ENCODE data around the gene SBSN.

- TF ChIP-seq HDGF (IDR thresholded peaks at IDR 0.05): no peak
- TF ChIP-seq ZNF207 (IDR thresholded peaks at IDR 0.05; ENCODE audit: borderline replicate concordance): no peak
- TF ChIP-seq NR2F1 (conservative IDR thresholded peaks at IDR 0.05): no peak
- TF ChIP-seq EGR1 (IDR thresholded peaks at IDR 0.05; ENCODE audit: borderline replicate concordance in 1 of 2, low read depth in 2 of 2, low read length in 2 of 2): no peak
- no peak for TF ChIP-seq CTCF (IDR thresholded peaks at IDR 0.05 in 2 of 3, conservative IDR thresholded peaks at IDR 0.05 in 1 of 3; ENCODE audit: control insufficient read depth in 2 of 3, extremely low read depth in 1 of 3, insufficient read depth in 1 of 3, low read depth in 3 of 3, low read length in 3 of 3)
- TF ChIP-seq PRDM15 (CRISPR knock-in tag; IDR thresholded peaks at IDR 0.05): no peak
- no peak for TF ChIP-seq FOXK2 (IDR thresholded peaks at IDR 0.05)
- TF ChIP-seq TAF1 (IDR thresholded peaks at IDR 0.05; ENCODE audit: borderline replicate concordance, low read depth, low read length): no peak
- TF ChIP-seq ATF3 (IDR thresholded peaks at IDR 0.05; ENCODE audit: borderline replicate concordance, extremely low read depth, low read depth, low read length): no peak
- no peak for TF ChIP-seq JUNB (IDR thresholded peaks at IDR 0.05)
- TF ChIP-seq YY1 (IDR thresholded peaks at IDR 0.05; ENCODE audit: low read depth, low read length): no peak
- no peak for TF ChIP-seq SP1 (IDR thresholded peaks at IDR 0.05; ENCODE audit: low read depth, low read length)
- TF ChIP-seq BRCA1 (IDR thresholded peaks at IDR 0.05; ENCODE audit: low read depth, low read length): no peak
- no peak for TF ChIP-seq POLR2A (IDR thresholded peaks at IDR 0.05; ENCODE audit: low read depth, low read length)
Measured at GRCh38 chr19:35510626-35510964, 17.5 kb downstream of the SBSN start.

Measured in GM12878 (cell line).